ENCODE results near the gene DMBT1.

Gene DMBT1

GRCh38 chr10:122519873-122520272, 40.7 kb upstream of the DMBT1 start:
- no peaks in the 10 kb centered on the region for H3K36me3 ChIP-seq (ENCODE audit: insufficient read depth, insufficient read length, low read length)
- no peaks in the 10 kb centered on the region for H3K4me1 ChIP-seq (ENCODE audit: insufficient read depth, insufficient read length)
- DNase-seq (ENCODE audit: low read depth, low spot score) = no peak
- TF ChIP-seq SUZ12 (IDR thresholded peaks at IDR 0.05; ENCODE audit: extremely low read depth, insufficient read depth, insufficient read length) (no peak), ZNF274 (IDR thresholded peaks at IDR 0.05; ENCODE audit: low read depth, low read length) (no peak), YY1 (IDR thresholded peaks at IDR 0.05; ENCODE audit: insufficient read depth, insufficient read length) (no peak)
- no peaks in the 10 kb centered on the region for H3K27me3 ChIP-seq (ENCODE audit: insufficient read depth, insufficient read length)
- H3K9ac ChIP-seq (ENCODE audit: insufficient read length, low read depth) = no peak overlapping the region
- H3K9me3 ChIP-seq (ENCODE audit: insufficient read depth, low read length) = no peaks in the 10 kb centered on the region
- H3K4me3 ChIP-seq (ENCODE audit: insufficient read length, low read depth) = no peak overlapping the region

- no peak overlapping the region for H3K9ac ChIP-seq (ENCODE audit: insufficient read length, low read depth)
- no peaks in the 10 kb centered on the region for H3K36me3 ChIP-seq (ENCODE audit: insufficient read depth, insufficient read length, low read length)
- DNase-seq (ENCODE audit: low read depth, low spot score) = no peak
- no peaks in the 10 kb centered on the region for H3K27me3 ChIP-seq (ENCODE audit: insufficient read depth, insufficient read length)
- no peaks in the 10 kb centered on the region for H3K4me1 ChIP-seq (ENCODE audit: insufficient read depth, insufficient read length)
- no peak overlapping the region for H3K4me3 ChIP-seq (ENCODE audit: insufficient read length, low read depth)
- no peaks in the 10 kb centered on the region for H3K9me3 ChIP-seq (ENCODE audit: insufficient read depth, low read length)
- TF ChIP-seq YY1 (IDR thresholded peaks at IDR 0.05; ENCODE audit: insufficient read depth, insufficient read length) (no peak), SUZ12 (IDR thresholded peaks at IDR 0.05; ENCODE audit: extremely low read depth, insufficient read depth, insufficient read length) (no peak), ZNF274 (IDR thresholded peaks at IDR 0.05; ENCODE audit: low read depth, low read length) (no peak)
Observed at GRCh38 chr10:122521011-122521410, 39.5 kb upstream of the DMBT1 start.

GRCh38 chr10:122524811-122525210, 35.7 kb upstream of the DMBT1 start:
- H3K9ac ChIP-seq (ENCODE audit: insufficient read length, low read depth) = no peak overlapping the region

GRCh38 chr10:122525788-122526187, 34.8 kb upstream of the DMBT1 start:
- Histone ChIP-seq H3K9me3 (ENCODE audit: insufficient read depth, low read length) (no peaks in the 10 kb centered on the region), H3K36me3 (ENCODE audit: insufficient read depth, insufficient read length, low read length) (no peaks in the 10 kb centered on the region), H3K4me3 (ENCODE audit: insufficient read length, low read depth) (no peak overlapping the region), H3K4me1 (ENCODE audit: insufficient read depth, insufficient read length) (no peaks in the 10 kb centered on the region), H3K9ac (ENCODE audit: insufficient read length, low read depth) (no peak overlapping the region), H3K27me3 (ENCODE audit: insufficient read depth, insufficient read length) (no peaks in the 10 kb centered on the region)
- DNase-seq (ENCODE audit: low read depth, low spot score) = peak; percentile 3
- TF ChIP-seq SUZ12 (IDR thresholded peaks at IDR 0.05; ENCODE audit: extremely low read depth, insufficient read depth, insufficient read length) (no peak), ZNF274 (IDR thresholded peaks at IDR 0.05; ENCODE audit: low read depth, low read length) (no peak), YY1 (IDR thresholded peaks at IDR 0.05; ENCODE audit: insufficient read depth, insufficient read length) (no peak)

More at GRCh38 chr10:122524811-122525210, 35.7 kb upstream of the DMBT1 start:
- Histone ChIP-seq H3K36me3 (ENCODE audit: insufficient read depth, insufficient read length, low read length) (no peaks in the 10 kb centered on the region), H3K27me3 (ENCODE audit: insufficient read depth, insufficient read length) (no peaks in the 10 kb centered on the region), H3K9me3 (ENCODE audit: insufficient read depth, low read length) (no peaks in the 10 kb centered on the region), H3K4me3 (ENCODE audit: insufficient read length, low read depth) (no peak overlapping the region), H3K4me1 (ENCODE audit: insufficient read depth, insufficient read length) (no peaks in the 10 kb centered on the region)
- TF ChIP-seq SUZ12 (IDR thresholded peaks at IDR 0.05; ENCODE audit: extremely low read depth, insufficient read depth, insufficient read length) (no peak), YY1 (IDR thresholded peaks at IDR 0.05; ENCODE audit: insufficient read depth, insufficient read length) (no peak), ZNF274 (IDR thresholded peaks at IDR 0.05; ENCODE audit: low read depth, low read length) (no peak)
- DNase-seq (ENCODE audit: low read depth, low spot score) = no peak

GRCh38 chr10:122526892-122527291, 33.7 kb upstream of the DMBT1 start:
- no peaks in the 10 kb centered on the region for H3K27me3 ChIP-seq (ENCODE audit: insufficient read depth, insufficient read length)
- no peak overlapping the region for H3K9ac ChIP-seq (ENCODE audit: insufficient read length, low read depth)
- H3K36me3 ChIP-seq (ENCODE audit: insufficient read depth, insufficient read length, low read length) = no peaks in the 10 kb centered on the region
- H3K4me1 ChIP-seq (ENCODE audit: insufficient read depth, insufficient read length) = no peaks in the 10 kb centered on the region
- H3K9me3 ChIP-seq (ENCODE audit: insufficient read depth, low read length) = no peaks in the 10 kb centered on the region
- H3K4me3 ChIP-seq (ENCODE audit: insufficient read length, low read depth) = no peak overlapping the region
- no peak for DNase-seq (ENCODE audit: low read depth, low spot score)
- TF ChIP-seq SUZ12 (IDR thresholded peaks at IDR 0.05; ENCODE audit: extremely low read depth, insufficient read depth, insufficient read length) (no peak), ZNF274 (IDR thresholded peaks at IDR 0.05; ENCODE audit: low read depth, low read length) (no peak), YY1 (IDR thresholded peaks at IDR 0.05; ENCODE audit: insufficient read depth, insufficient read length) (no peak)

GRCh38 chr10:122530177-122530576, 30.4 kb upstream of the DMBT1 start:
- Histone ChIP-seq H3K9ac (ENCODE audit: insufficient read length, low read depth) (no peak overlapping the region), H3K4me1 (ENCODE audit: insufficient read depth, insufficient read length) (no peaks in the 10 kb centered on the region), H3K36me3 (ENCODE audit: insufficient read depth, insufficient read length, low read length) (no peaks in the 10 kb centered on the region), H3K27me3 (ENCODE audit: insufficient read depth, insufficient read length) (no peaks in the 10 kb centered on the region), H3K4me3 (ENCODE audit: insufficient read length, low read depth) (no peak overlapping the region), H3K9me3 (ENCODE audit: insufficient read depth, low read length) (no peaks in the 10 kb centered on the region)
- DNase-seq (ENCODE audit: low read depth, low spot score) = no peak
- TF ChIP-seq ZNF274 (IDR thresholded peaks at IDR 0.05; ENCODE audit: low read depth, low read length) (no peak), YY1 (IDR thresholded peaks at IDR 0.05; ENCODE audit: insufficient read depth, insufficient read length) (no peak), SUZ12 (IDR thresholded peaks at IDR 0.05; ENCODE audit: extremely low read depth, insufficient read depth, insufficient read length) (no peak)

GRCh38 chr10:122531261-122531660, 29.3 kb upstream of the DMBT1 start:
- no peak for DNase-seq (ENCODE audit: low read depth, low spot score)
- H3K9me3 ChIP-seq (ENCODE audit: insufficient read depth, low read length) = no peaks in the 10 kb centered on the region
- no peak for TF ChIP-seq SUZ12 (IDR thresholded peaks at IDR 0.05; ENCODE audit: extremely low read depth, insufficient read depth, insufficient read length)
- no peak for TF ChIP-seq YY1 (IDR thresholded peaks at IDR 0.05; ENCODE audit: insufficient read depth, insufficient read length)
- TF ChIP-seq ZNF274 (IDR thresholded peaks at IDR 0.05; ENCODE audit: low read depth, low read length) = no peak

More at GRCh38 chr10:122531261-122531660, 29.3 kb upstream of the DMBT1 start:
- Histone ChIP-seq H3K36me3 (ENCODE audit: insufficient read depth, insufficient read length, low read length) (no peaks in the 10 kb centered on the region), H3K27me3 (ENCODE audit: insufficient read depth, insufficient read length) (no peaks in the 10 kb centered on the region), H3K4me3 (ENCODE audit: insufficient read length, low read depth) (no peak overlapping the region), H3K9ac (ENCODE audit: insufficient read length, low read depth) (no peak overlapping the region), H3K4me1 (ENCODE audit: insufficient read depth, insufficient read length) (no peaks in the 10 kb centered on the region)
